Muscle layer of colon (tissue), 2 donors: ENCODE measurements around the gene TRRAP.

Experiments used
- H3K27ac ChIP-seq: one replicate; pipeline ENCODE4 v1.7.0; 2013; ENCODE audit warnings: low read depth, mild to moderate bottlenecking, low read length, moderate library complexity
- H3K27me3 ChIP-seq, 2 donors: one replicate each; pipeline ENCODE4 v1.7.0; 2013; ENCODE audit warnings: low read length in 2 of 2, mild to moderate bottlenecking in 2 of 2; ENCODE audit not compliant: insufficient read depth in 2 of 2, control insufficient read depth in 1 of 2
- H3K36me3 ChIP-seq: one replicate; pipeline ENCODE4 v1.7.0; 2013; ENCODE audit warnings: mild to moderate bottlenecking, low read length; ENCODE audit not compliant: insufficient read depth
- H3K4me1 ChIP-seq: one replicate; pipeline ENCODE4 v1.7.0; 2013; ENCODE audit warnings: mild to moderate bottlenecking, low read length; ENCODE audit not compliant: insufficient read depth
- H3K4me3 ChIP-seq, 2 donors: one replicate each; pipeline ENCODE4 v1.7.0; 2013; ENCODE audit warnings: low read length in 2 of 2, low read depth in 1 of 2, mild to moderate bottlenecking in 1 of 2, moderate library complexity in 1 of 2
- H3K9ac ChIP-seq: one replicate; pipeline ENCODE4 v1.7.0; 2013; ENCODE audit warnings: low read length
- H3K9me3 ChIP-seq: one replicate; pipeline ENCODE4 v1.7.0; 2013; ENCODE audit warnings: mild to moderate bottlenecking, low read length
- donor health status: abdominal sarcoma.
- donor health status: Adenocarcinoma of cecum.

Gene TRRAP

DNA sequence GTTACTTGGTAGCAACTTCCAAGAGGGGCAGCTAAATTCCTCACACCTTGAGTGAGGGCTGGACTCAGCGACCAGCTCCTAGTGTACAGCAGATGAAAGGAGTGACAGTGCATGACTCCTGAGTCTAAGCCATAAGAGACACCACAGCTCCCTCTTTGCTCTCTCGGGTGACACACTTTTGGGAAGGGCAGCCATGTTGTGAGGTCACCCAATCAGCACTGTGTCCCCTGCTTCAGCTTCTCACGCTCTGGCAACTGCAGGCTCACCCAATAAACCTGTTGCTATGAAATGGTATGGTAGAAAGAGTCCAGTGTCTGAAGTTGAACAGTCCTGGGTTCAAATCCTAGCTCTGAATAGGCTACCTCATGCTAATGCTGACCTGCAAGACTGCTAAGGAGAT lies 29.4 kb upstream of the TRRAP start:
- Histone ChIP-seq H3K9me3 (peaks cover 8% of the 10 kb centered on the region), H3K4me1 (no peaks in the 10 kb centered on the region), H3K4me3 (no peak overlapping the region), H3K27ac (no peak overlapping the region), H3K36me3 (no peaks in the 10 kb centered on the region), H3K9ac (no peak overlapping the region), H3K27me3 (no peaks in the 10 kb centered on the region)

DNA sequence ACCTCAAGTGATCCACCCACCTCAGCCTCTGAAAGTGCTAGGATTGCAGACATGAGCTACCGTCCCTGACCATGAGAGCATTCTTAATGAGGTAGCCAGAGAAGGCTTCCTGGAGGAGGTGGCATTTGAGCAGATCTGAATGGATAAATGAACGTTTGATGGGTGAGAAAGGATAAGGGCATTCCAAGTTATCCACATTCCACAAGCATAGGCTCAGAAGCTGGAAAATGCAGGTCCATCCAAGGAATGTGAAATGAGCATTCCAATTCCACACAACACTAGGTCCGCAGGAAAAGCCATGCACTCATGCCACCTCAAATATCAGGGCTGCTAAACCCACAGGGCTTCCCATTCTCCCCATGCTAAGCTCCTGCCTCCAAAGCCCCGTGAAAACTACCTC lies 25.5 kb upstream of the TRRAP start:
- no peaks in the 10 kb centered on the region for H3K36me3 ChIP-seq
- no peak overlapping the region for H3K9ac ChIP-seq
- H3K27me3 ChIP-seq, result no peaks in the 10 kb centered on the region
- H3K9me3 ChIP-seq, result peaks cover 8% of the 10 kb centered on the region
- no peak overlapping the region for H3K4me3 ChIP-seq
- H3K27ac ChIP-seq, result no peak overlapping the region
- no peaks in the 10 kb centered on the region for H3K4me1 ChIP-seq

DNA sequence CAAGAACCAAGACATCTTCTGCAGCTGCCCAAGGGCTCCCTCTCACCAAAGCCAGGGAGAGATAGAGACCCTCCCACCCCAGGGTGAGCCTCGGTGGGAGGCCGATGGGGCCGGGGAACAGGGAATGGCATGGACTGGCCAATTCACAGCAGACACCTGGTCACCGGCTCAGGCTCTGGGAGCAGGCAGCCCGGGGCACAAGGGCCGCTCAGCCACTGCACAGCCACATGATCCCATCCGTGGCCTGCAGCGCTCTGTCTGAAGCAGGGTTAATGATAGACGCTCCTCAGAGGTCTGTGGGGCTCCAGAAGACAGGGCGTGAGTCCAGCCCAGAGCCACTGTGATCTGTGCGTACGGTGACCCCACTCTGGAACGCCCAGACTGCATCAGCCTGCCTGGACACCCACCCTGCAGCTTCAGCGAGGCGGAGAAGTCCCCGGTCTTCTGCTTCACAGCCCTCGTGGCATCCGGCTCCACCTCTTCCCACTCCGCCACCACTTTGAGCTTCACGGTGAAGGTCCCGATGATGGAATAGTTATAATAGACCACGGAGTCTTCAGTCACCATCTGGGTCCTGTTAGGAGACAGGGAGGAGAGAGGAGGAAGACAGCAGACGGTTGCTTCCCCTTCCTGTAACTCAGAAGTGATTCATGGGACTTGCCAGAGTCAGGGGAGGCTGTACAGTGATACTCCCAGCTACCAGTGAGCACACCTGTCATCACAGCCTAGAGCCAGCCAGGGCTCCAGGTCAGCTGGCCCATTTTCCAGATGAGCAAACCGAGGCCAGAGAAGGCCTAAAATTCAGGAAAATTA lies 22.5 kb upstream of the TRRAP start:
- Histone ChIP-seq H3K9me3 (no peaks in the 10 kb centered on the region), H3K27ac (no peak overlapping the region), H3K9ac (no peak overlapping the region), H3K4me1 (no peaks in the 10 kb centered on the region), H3K27me3 (no peaks in the 10 kb centered on the region), H3K4me3 (no peak overlapping the region), H3K36me3 (no peaks in the 10 kb centered on the region)

DNA sequence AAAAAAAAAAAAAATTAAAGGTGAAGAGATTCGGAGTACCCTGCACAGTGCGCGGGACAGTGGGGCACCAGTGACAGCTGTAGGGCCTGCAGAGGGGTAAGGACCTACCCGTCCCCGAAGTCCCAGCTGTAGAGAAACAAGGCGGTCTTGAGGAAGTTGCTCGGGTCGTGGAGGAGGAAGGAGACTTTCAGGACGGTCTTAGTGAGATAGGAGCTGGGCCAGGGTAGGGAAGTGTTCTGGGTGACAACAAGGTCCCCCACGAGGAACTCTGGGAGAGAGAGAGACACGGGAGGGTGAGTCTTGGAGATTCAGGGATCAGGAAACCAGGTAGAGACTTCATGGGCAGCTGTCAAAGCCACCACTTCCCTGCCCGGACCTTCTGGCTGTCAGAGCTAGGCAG lies 18.3 kb upstream of the TRRAP start:
- no peaks in the 10 kb centered on the region for H3K4me1 ChIP-seq
- no peak overlapping the region for H3K9ac ChIP-seq
- no peaks in the 10 kb centered on the region for H3K27me3 ChIP-seq
- H3K9me3 ChIP-seq, result no peaks in the 10 kb centered on the region
- no peaks in the 10 kb centered on the region for H3K36me3 ChIP-seq
- H3K4me3 ChIP-seq, result no peak overlapping the region
- H3K27ac ChIP-seq, result no peak overlapping the region

DNA sequence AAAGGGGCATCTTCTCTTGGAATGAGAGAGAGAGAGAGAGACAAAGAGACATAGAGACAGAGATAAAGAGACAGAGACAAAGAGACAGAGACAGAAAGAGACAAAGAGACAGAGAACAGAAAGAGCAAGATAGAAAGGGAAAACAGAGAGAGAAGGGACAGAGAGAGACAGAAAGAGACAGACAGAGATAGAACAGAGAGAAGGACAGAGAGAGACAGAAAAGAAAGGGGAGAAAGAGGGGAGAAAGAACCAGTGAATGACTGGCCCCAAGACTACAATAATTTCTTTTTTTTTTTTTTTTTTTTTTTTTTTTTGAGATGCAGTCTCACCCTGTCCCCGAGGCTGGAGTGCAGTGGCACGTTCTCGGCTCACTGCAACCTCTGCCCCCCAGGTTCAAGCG lies 16.1 kb upstream of the TRRAP start:
- Histone ChIP-seq H3K9ac (no peak overlapping the region), H3K36me3 (no peaks in the 10 kb centered on the region), H3K27ac (no peak overlapping the region), H3K27me3 (no peaks in the 10 kb centered on the region), H3K4me3 (no peak overlapping the region), H3K9me3 (no peaks in the 10 kb centered on the region), H3K4me1 (no peaks in the 10 kb centered on the region)

DNA sequence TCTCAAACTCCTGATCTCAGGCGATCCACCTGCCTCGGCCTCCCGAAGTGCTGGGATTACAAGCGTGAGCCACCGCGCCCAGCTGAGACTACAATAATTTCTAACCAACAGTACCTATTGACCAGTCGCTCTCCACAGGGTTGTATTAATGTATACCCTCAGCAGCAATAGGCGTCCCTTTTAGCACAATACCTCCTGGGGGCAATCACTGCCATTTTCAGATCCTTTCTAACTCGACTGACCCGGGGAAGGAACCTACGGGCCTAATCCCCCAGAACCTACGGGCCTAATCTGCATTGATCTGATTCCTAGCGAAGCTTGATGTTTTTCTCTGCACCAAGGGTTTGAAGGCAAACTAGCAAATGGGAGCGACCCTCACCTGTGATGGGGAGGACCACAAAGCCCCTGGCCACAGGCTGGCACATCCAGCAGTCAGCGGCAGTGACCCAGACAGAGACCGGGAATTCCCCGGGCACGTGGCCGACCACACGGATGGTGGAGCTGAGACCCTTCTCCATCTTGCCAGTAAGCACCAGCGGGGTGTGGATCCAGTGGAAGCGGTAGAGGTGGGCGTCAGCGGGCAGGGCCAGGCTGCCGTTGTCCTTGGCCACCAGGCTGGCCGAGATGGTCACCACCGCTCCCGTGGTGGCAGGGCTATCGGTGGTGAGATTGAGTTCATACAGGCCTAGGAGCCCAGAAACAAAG lies 15.5 kb upstream of the TRRAP start:
- no peaks in the 10 kb centered on the region for H3K9me3 ChIP-seq
- no peaks in the 10 kb centered on the region for H3K27me3 ChIP-seq
- H3K27ac ChIP-seq, result no peak overlapping the region
- H3K4me1 ChIP-seq, result no peaks in the 10 kb centered on the region
- H3K9ac ChIP-seq, result no peak overlapping the region
- H3K36me3 ChIP-seq, result no peaks in the 10 kb centered on the region
- H3K4me3 ChIP-seq, result no peak overlapping the region

DNA sequence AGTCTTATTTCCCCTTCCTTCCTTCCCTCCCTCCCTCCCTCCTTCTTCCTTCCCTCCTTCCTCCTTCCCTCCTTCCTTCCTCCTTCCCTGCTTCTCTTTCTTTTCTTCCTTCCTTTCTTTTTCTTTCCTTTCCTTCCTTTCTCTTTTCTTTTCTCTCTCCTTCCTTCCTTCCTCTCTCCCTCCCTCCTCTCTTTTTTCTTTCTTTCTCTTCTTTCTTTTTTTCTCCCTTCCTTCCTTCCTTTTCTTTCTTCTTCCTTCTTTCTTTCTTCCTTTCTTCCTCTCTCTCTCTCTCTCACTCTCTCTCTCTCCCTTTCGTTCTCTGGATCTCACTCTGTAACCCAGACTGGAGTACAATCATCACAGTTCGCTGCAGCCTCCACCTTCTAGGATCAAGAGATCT lies 14.7 kb upstream of the TRRAP start:
- no peaks in the 10 kb centered on the region for H3K27me3 ChIP-seq
- no peaks in the 10 kb centered on the region for H3K36me3 ChIP-seq

DNA sequence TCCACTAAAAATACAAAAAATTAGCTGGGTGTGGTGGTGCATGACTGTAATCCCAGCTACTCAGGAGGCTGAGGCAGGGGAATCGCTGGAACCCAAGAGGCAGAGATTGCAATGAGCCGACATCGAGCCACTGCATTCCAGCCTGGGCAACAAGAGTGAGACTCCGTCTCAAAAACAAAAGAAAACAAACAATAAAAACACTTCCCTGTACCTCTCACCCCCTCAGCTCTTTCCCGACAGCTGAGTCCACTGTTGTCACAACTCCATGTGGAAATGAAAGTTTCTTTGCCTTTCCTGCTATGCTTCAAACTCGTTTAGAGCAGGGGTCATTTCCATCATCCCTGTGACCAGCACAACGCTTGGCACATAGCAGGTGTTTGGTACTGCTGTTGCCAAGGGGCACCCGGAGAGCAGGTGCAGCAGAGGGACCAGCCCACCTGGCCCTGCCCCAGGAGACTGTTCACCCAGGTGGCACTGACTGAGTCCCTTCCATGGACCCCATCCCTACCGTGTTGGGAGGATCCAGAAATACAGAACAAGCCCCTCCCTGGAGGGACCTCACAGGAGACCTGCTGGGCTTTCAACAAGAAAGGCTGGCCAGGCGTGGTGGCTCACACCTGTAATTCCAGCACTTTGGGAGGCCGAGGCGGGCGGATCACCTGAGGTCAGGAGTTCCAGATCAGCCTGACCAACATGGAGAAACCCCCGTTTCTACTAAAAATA lies 13.4 kb upstream of the TRRAP start:
- no peak overlapping the region for H3K9ac ChIP-seq
- H3K9me3 ChIP-seq, result no peaks in the 10 kb centered on the region
- H3K36me3 ChIP-seq, result no peaks in the 10 kb centered on the region
- no peak overlapping the region for H3K4me3 ChIP-seq
- H3K27me3 ChIP-seq, result peaks cover 0 to 9% of the 10 kb centered on the region in 2 donors
- H3K4me1 ChIP-seq, result no peaks in the 10 kb centered on the region
- H3K27ac ChIP-seq, result no peak overlapping the region

More for the DNA sequence above, 14.7 kb upstream of the TRRAP start:
- Histone ChIP-seq H3K27ac (no peak overlapping the region), H3K4me3 (no peak overlapping the region), H3K9me3 (no peaks in the 10 kb centered on the region), H3K4me1 (no peaks in the 10 kb centered on the region), H3K9ac (no peak overlapping the region)

DNA sequence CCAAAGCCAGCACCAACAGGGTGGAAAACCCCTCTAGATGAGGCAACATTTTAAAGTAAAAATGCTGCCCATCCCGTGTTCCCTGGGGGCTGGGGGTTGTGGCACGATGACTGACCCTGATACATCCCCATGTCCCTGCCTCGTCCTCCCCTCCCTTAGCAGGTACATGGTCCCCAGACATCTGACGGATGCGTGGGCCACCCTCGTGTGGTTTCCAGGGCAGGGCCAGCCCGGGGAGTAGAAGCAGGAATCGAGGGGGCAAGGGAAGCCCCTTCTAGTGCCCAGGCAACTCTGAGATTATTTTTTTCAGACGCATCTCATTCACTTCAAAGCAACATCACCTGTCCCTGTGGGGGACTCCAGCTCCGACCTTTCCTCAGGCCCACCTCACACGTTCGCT lies 12.0 kb upstream of the TRRAP start:
- H3K27me3 ChIP-seq, result peaks cover 0 to 22% of the 10 kb centered on the region in 2 donors
- H3K9ac ChIP-seq, result no peak overlapping the region
- no peak overlapping the region for H3K27ac ChIP-seq
- H3K4me1 ChIP-seq, result no peaks in the 10 kb centered on the region
- H3K9me3 ChIP-seq, result no peaks in the 10 kb centered on the region
- H3K36me3 ChIP-seq, result no peaks in the 10 kb centered on the region
- H3K4me3 ChIP-seq, result no peak overlapping the region

DNA sequence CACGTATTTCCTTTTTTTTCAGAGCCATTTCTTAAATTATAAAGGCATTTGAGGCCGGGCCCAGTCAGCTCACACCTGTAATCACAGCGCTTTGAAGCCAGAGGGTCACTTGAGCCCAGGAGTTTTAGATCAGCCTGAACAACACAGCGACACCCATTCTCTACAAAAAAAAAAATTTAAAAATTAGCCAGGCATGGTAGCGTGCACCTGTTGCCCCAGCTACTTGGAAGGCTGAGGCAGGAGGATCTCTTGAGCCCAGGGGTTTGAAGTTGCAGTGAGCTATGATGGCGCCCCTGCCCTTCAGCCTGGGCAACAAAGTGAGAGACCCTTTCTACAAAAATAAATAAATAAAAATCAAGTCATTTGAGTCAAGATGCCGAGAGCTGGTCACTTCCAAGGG lies 11.6 kb upstream of the TRRAP start:
- H3K27ac ChIP-seq, result no peak overlapping the region

DNA sequence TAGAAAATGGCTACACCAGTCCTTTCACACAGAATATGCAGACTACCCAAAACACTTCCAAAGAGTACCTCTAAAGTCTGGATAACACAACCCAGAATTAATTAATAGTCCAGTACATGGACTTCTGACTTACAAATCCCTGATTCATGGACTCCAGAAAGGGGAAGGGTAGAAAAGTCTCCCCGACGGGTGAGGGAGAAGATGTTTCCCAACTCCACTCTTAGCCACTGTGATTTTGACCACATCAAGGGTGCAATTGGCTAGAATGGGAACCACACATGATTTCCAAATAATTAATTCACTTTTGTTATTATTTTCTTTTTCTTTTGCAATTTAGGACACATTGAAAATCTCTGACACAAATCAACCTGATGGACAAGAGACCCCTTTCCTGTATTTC lies 9.9 kb upstream of the TRRAP start:
- Histone ChIP-seq H3K4me3 (no peak overlapping the region), H3K27me3 (peaks cover 0 to 27% of the 10 kb centered on the region in 2 donors), H3K27ac (no peak overlapping the region), H3K36me3 (no peaks in the 10 kb centered on the region), H3K4me1 (no peaks in the 10 kb centered on the region), H3K9me3 (no peaks in the 10 kb centered on the region), H3K9ac (no peak overlapping the region)

More for the DNA sequence above, 11.6 kb upstream of the TRRAP start:
- H3K4me1 ChIP-seq, result no peaks in the 10 kb centered on the region
- H3K36me3 ChIP-seq, result no peaks in the 10 kb centered on the region
- no peak overlapping the region for H3K4me3 ChIP-seq
- no peak overlapping the region for H3K9ac ChIP-seq
- no peaks in the 10 kb centered on the region for H3K9me3 ChIP-seq
- H3K27me3 ChIP-seq, result peaks cover 0 to 26% of the 10 kb centered on the region in 2 donors
